Gastrocnemius medialis (tissue), 4 donors: ENCODE data around the gene PCBP2. TPM values are rescaled to one million over a fixed set of nuclear protein-coding genes. Genes with fewer than 3 reads are reported as not detected.
A peak's percentile ranks its signal among the peaks of the same experiment; 100 is the strongest.

Experiments used
- ATAC-seq, 2 donors: fragments of 150-250 bp; one replicate each; pipeline ENCODE4 v1.9.1; 2016
- DNase-seq, 2 donors: peaks; one replicate each; pipeline ENCODE4 v3.0.0-alpha.2; 2019
- H3K27ac ChIP-seq, 4 donors: fragments of 200-600 bp; sonication (generic); 1 replicate in 1 of 4; 2 replicates in 3 of 4; pipeline ENCODE4 v1.5.1; 2016 to 2018; ENCODE audit warnings: mild to moderate bottlenecking in 2 of 4, moderate library complexity in 1 of 4
- H3K27me3 ChIP-seq, 3 donors: fragments of 200-600 bp; sonication (generic) in 2 of 3; 1 replicate in 1 of 3; 2 replicates in 2 of 3; pipeline versions ENCODE4 v1.5.1 to v1.6.0; 2016 to 2019; ENCODE audit warnings: mild to moderate bottlenecking in 1 of 3, moderate library complexity in 1 of 3
- H3K36me3 ChIP-seq, 2 donors: fragments of 200-600 bp; sonication (generic) in 1 of 2; one replicate each; pipeline ENCODE4 v1.5.1; 2017 to 2018
- H3K4me1 ChIP-seq, 2 donors: fragments of 200-600 bp; sonication (generic) in 1 of 2; one replicate each; pipeline ENCODE4 v1.5.1; 2016 to 2017; ENCODE audit warnings: mild to moderate bottlenecking in 2 of 2
- H3K4me3 ChIP-seq, 4 donors: fragments of 200-600 bp; sonication (generic) in 3 of 4; 1 replicate in 1 of 4; 2 replicates in 3 of 4; pipeline ENCODE4 v1.5.1; 2016 to 2019; ENCODE audit warnings: mild to moderate bottlenecking in 2 of 4
- H3K9me3 ChIP-seq, 3 donors: fragments of 200-600 bp; sonication (generic) in 2 of 3; 1 replicate in 1 of 3; 2 replicates in 2 of 3; pipeline ENCODE4 v1.5.1; 2016 to 2019
- CTCF ChIP-seq, 5 experiments: fragments of 450-650 bp in 3 of 5; fragments of 200-600 bp in 2 of 5; sonication (generic) in 2 of 5; IDR thresholded peaks in 4 of 5; conservative IDR thresholded peaks in 1 of 5; 1 replicate in 4 of 5; 2 replicates in 1 of 5; pipeline ENCODE4 v1.5.1; 2016 to 2019; ENCODE audit warnings: antibody characterized with exemption in 5 of 5, mild to moderate bottlenecking in 3 of 5, moderate library complexity in 3 of 5
- POLR2A ChIP-seq, 2 donors: fragments of 450-650 bp; IDR thresholded peaks; one replicate each; pipeline ENCODE4 v1.6.1; 2017; ENCODE audit warnings: antibody characterized with exemption in 2 of 2, mild to moderate bottlenecking in 2 of 2, moderate library complexity in 2 of 2
- in situ Hi-C, 4 donors: fragments of 200-750 bp; cut with MboI; loops; one replicate each; pipeline versions ENCODE4 v1.15.0 to v1.8.0; 2017; ENCODE audit warnings: low sequenced_read_pairs in 4 of 4
- intact Hi-C: fragments of 100-400 bp; cut with DNase I; formaldehyde crosslinking; loops from one replicate; pipeline ENCODE4 v1.15.1; 2023; ENCODE audit warnings: low total_unique reads
- total RNA-seq, 4 donors: library from RNA; depleted of rRNA; stranded (reverse); fragments of >200 nt; gene quantifications; one replicate each; pipeline versions ENCODE4 v1.1.0 to v1.2.3, GENCODE V29; 2016

The PCBP2 gene
- total RNA-seq, 4 donors from 2014 or later, result 113 to 257 (median 191) TPM

- intact Hi-C loops (no loop called here), in situ Hi-C loops (no loop called here)
- Histone ChIP-seq H3K4me3 (no peak overlapping the region), H3K27ac (peak overlapping the region; percentile 71 to 84 (median 78)), H3K27me3 (no peaks in the 10 kb centered on the region), H3K9me3 (no peaks in the 10 kb centered on the region), H3K4me1 (peaks cover 87 to 89% of the 10 kb centered on the region in 2 donors), H3K36me3 (peaks cover 3 to 100% of the 10 kb centered on the region in 2 donors)
- peak; percentile 64 to 80 for ATAC-seq
- TF ChIP-seq POLR2A (IDR thresholded peaks at IDR 0.05), result no peak
- DNase-seq, result peak in 1 of 2 donors; percentile 62
Observed at GRCh38 chr12:53467082-53467481, 15.2 kb downstream of the PCBP2 start.

- TF ChIP-seq CTCF (IDR thresholded peaks at IDR 0.05 in 4 of 5, conservative IDR thresholded peaks at IDR 0.05 in 1 of 5) (no peak), POLR2A (IDR thresholded peaks at IDR 0.05) (no peak)
- intact Hi-C loops, result no loop called here
- ATAC-seq (no peak), DNase-seq (peak in 1 of 2 donors; percentile 8)
- in situ Hi-C loops, result no loop called here
- Histone ChIP-seq H3K4me1 (peaks cover 87 to 89% of the 10 kb centered on the region in 2 donors), H3K27ac (peak overlapping the region; percentile 71 to 84 (median 78)), H3K27me3 (no peaks in the 10 kb centered on the region), H3K9me3 (no peaks in the 10 kb centered on the region), H3K36me3 (peaks cover 3 to 100% of the 10 kb centered on the region in 2 donors), H3K4me3 (no peak overlapping the region)
Observed at GRCh38 chr12:53467880-53468279, 16.0 kb downstream of the PCBP2 start.

GRCh38 chr12:53468282-53468681, 16.4 kb downstream of the PCBP2 start:
- ATAC-seq (no peak), DNase-seq (no peak)
- peak overlapping the region; percentile 71 to 84 (median 78) for H3K27ac ChIP-seq
- H3K4me3 ChIP-seq, result no peak overlapping the region
- H3K9me3 ChIP-seq, result no peaks in the 10 kb centered on the region
- TF ChIP-seq POLR2A (IDR thresholded peaks at IDR 0.05), result no peak
- TF ChIP-seq CTCF (IDR thresholded peaks at IDR 0.05 in 4 of 5, conservative IDR thresholded peaks at IDR 0.05 in 1 of 5), result no peak
- in situ Hi-C loops (no loop called here), intact Hi-C loops (no loop called here)
- peaks cover 3 to 100% of the 10 kb centered on the region in 2 donors for H3K36me3 ChIP-seq
- peaks cover 87 to 89% of the 10 kb centered on the region in 2 donors for H3K4me1 ChIP-seq
- no peaks in the 10 kb centered on the region for H3K27me3 ChIP-seq

- TF ChIP-seq POLR2A (IDR thresholded peaks at IDR 0.05) (no peak), CTCF (IDR thresholded peaks at IDR 0.05 in 4 of 5, conservative IDR thresholded peaks at IDR 0.05 in 1 of 5) (no peak)
- Histone ChIP-seq H3K27ac (peak overlapping the region; percentile 75 to 86 (median 82)), H3K4me1 (peaks cover 85 to 86% of the 10 kb centered on the region in 2 donors), H3K27me3 (no peaks in the 10 kb centered on the region), H3K36me3 (peaks cover 6 to 100% of the 10 kb centered on the region in 2 donors), H3K9me3 (no peaks in the 10 kb centered on the region), H3K4me3 (no peak overlapping the region)
- ATAC-seq (no peak), DNase-seq (no peak)
- in situ Hi-C loops, result no loop called here
- intact Hi-C loops, result no loop called here
Observed at GRCh38 chr12:53472056-53472582, 20.2 kb downstream of the PCBP2 start.

- TF ChIP-seq CTCF (IDR thresholded peaks at IDR 0.05 in 4 of 5, conservative IDR thresholded peaks at IDR 0.05 in 1 of 5) (no peak), POLR2A (IDR thresholded peaks at IDR 0.05) (no peak)
- in situ Hi-C loops, result no loop called here
- DNase-seq (no peak), ATAC-seq (no peak)
- Histone ChIP-seq H3K9me3 (no peaks in the 10 kb centered on the region), H3K36me3 (peaks cover 6 to 94% of the 10 kb centered on the region in 2 donors), H3K27ac (peak overlapping the region; percentile 75 to 86 (median 82)), H3K4me3 (no peak overlapping the region), H3K4me1 (peaks cover 83 to 88% of the 10 kb centered on the region in 2 donors), H3K27me3 (no peaks in the 10 kb centered on the region)
- intact Hi-C loops, result no loop called here
Observed at GRCh38 chr12:53474077-53474476, 22.2 kb downstream of the PCBP2 start.
